Fibroblast of villous mesenchyme (primary cell): ENCODE results near the gene FNDC4. TPM values are rescaled to one million over a fixed set of nuclear protein-coding genes. Genes with fewer than 3 reads are reported as not detected.

Experiments used
- DNase-seq: peaks from one replicate; pipeline ENCODE4 v3.0.0-alpha.2; 2010; ENCODE audit warnings: low read depth
- H3K4me3 ChIP-seq: 2 replicates; pipeline ENCODE4 v1.5.1; 2011; ENCODE audit warnings: low read depth, mild to moderate bottlenecking, low read length
- total RNA-seq: library from RNA; depleted of rRNA; stranded (reverse); fragments of >200 nt; gene quantifications from 2 replicates; pipeline ENCODE4 v1.2.3, GENCODE V29; 2012
- TF ChIP-seq, protein P1 (sequence below): IDR thresholded peaks from 2 replicates; pipeline ENCODE4 v1.5.1; 2012; ENCODE audit warnings: low read depth, mild to moderate bottlenecking, low read length; ENCODE audit not compliant: insufficient read depth

Gene FNDC4
- total RNA-seq, 1 donor: 8.6 TPM

GRCh38 chr2:27502142-27502541 is 7.1 kb upstream of the FNDC4 start:
- H3K4me3 ChIP-seq: no peak overlapping the region
- DNase-seq: no peak
- TF ChIP-seq, protein P1, sequence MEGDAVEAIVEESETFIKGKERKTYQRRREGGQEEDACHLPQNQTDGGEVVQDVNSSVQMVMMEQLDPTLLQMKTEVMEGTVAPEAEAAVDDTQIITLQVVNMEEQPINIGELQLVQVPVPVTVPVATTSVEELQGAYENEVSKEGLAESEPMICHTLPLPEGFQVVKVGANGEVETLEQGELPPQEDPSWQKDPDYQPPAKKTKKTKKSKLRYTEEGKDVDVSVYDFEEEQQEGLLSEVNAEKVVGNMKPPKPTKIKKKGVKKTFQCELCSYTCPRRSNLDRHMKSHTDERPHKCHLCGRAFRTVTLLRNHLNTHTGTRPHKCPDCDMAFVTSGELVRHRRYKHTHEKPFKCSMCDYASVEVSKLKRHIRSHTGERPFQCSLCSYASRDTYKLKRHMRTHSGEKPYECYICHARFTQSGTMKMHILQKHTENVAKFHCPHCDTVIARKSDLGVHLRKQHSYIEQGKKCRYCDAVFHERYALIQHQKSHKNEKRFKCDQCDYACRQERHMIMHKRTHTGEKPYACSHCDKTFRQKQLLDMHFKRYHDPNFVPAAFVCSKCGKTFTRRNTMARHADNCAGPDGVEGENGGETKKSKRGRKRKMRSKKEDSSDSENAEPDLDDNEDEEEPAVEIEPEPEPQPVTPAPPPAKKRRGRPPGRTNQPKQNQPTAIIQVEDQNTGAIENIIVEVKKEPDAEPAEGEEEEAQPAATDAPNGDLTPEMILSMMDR: no peak

GRCh38 chr2:27501042-27501441 is 6.0 kb upstream of the FNDC4 start:
- no peak overlapping the region for H3K4me3 ChIP-seq
- TF ChIP-seq, protein P1: no peak
- no peak for DNase-seq

- TF ChIP-seq, protein P1: no peak
- no peak overlapping the region for H3K4me3 ChIP-seq
- DNase-seq: no peak
Observed at GRCh38 chr2:27498975-27499374, 4.0 kb upstream of the FNDC4 start.

DNA sequence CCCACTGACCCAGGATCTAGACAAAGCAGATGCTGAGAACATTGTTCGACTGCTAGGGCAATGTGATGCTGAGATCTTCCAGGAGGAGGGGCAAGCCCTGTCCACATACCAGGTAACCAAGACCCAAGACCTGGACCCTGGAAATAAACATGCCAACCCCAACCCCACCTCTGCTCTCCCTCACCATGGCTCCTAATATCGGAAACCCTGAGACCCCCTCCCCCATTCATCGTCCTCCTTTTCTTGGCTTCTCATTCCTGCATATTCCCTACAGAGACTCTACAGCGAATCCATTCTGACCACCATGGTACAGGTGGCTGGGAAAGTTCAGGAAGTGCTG is 2.3 kb upstream of the FNDC4 start:
- no peak for DNase-seq
- TF ChIP-seq, protein P1: no peak
- H3K4me3 ChIP-seq: no peak overlapping the region

- no peak within 1 kb of the TSS for H3K4me3 ChIP-seq
- TF ChIP-seq, protein P1: no peak
- DNase-seq: no peak
Observed at GRCh38 chr2:27496357-27497287, 1.6 kb upstream of the FNDC4 start, which contains the start of gene GCKR. TSS of gene GCKR (plus strand) at chr2:27496839. CDS start at chr2:27496905, 66 bp downstream.

- H3K4me3 ChIP-seq: no peak overlapping the region
- TF ChIP-seq, protein P1: no peak
- no peak for DNase-seq
Observed at GRCh38 chr2:27495840-27496356, 898 bp upstream of the FNDC4 start.
